IMR-90 (cell line): ENCODE measurements around the gene ADCY4.

Source experiments
- CEBPB ChIP-seq: IDR thresholded peaks from 2 replicates; pipeline ENCODE4 v1.6.1; 2012; ENCODE audit warnings: low read depth, low read length, improper control_type of control experiment
- MAFK ChIP-seq: IDR thresholded peaks from 2 replicates; pipeline ENCODE4 v1.6.1; 2012; ENCODE audit warnings: low read depth, low read length, improper control_type of control experiment
- MAZ ChIP-seq: IDR thresholded peaks from 2 replicates; pipeline ENCODE4 v1.6.1; 2012; ENCODE audit warnings: low read depth, mild to moderate bottlenecking, low read length, improper control_type of control experiment, moderate library complexity, borderline replicate concordance
- MXI1 ChIP-seq: IDR thresholded peaks from 2 replicates; pipeline ENCODE4 v1.6.1; 2012; ENCODE audit warnings: low read depth, mild to moderate bottlenecking, low read length, moderate library complexity, borderline replicate concordance
- POLR2A ChIP-seq: IDR thresholded peaks from 2 replicates; pipeline ENCODE4 v1.6.1; 2012; ENCODE audit warnings: mild to moderate bottlenecking, low read depth, low read length
- RAD21 ChIP-seq: IDR thresholded peaks from 2 replicates; pipeline ENCODE4 v1.6.1; 2012; ENCODE audit warnings: low read length, improper control_type of control experiment
- RCOR1 ChIP-seq: IDR thresholded peaks from 2 replicates; pipeline ENCODE4 v1.6.1; 2012; ENCODE audit warnings: mild to moderate bottlenecking, low read length, improper control_type of control experiment; ENCODE audit not compliant: insufficient replicate concordance
- RFX5 ChIP-seq: IDR thresholded peaks from 2 replicates; pipeline ENCODE4 v1.8.0; 2012; ENCODE audit warnings: low read depth, mild to moderate bottlenecking, low read length, moderate library complexity
- SMC3 ChIP-seq: fragments of 150-350 bp; IDR thresholded peaks from 2 replicates; pipeline ENCODE4 v1.6.1; 2016; ENCODE audit warnings: low read depth, mild to moderate bottlenecking, antibody characterized with exemption, low read length, moderate library complexity
- TF ChIP-seq, protein P1 (sequence below): conservative IDR thresholded peaks from 2 replicates; pipeline ENCODE4 v1.5.1; 2012; ENCODE audit warnings: mild to moderate bottlenecking, low read depth, low read length, improper control_type of control experiment

DNA sequence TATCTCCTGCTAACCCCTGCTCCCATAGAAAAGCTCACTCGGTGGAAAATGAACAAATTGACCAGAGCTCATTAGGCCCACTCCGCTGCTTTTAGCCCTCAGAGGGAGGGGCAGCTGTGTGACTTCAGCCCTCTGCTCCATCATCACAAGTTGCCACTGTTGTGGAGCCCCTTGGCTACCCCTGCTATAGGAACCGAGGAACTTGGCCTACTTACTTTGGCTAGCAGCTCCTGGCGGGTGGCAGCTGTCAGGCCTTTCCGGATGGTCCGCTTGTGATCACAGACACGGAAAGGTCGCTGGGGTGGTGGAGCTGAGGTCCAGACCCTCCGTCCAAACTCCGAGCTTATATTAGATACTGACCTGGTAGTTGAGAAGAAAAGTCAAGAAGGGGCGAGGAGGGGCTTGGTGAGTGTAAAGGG is 27.7 kb downstream of the ADCY4 start:
- TF ChIP-seq, protein P1, sequence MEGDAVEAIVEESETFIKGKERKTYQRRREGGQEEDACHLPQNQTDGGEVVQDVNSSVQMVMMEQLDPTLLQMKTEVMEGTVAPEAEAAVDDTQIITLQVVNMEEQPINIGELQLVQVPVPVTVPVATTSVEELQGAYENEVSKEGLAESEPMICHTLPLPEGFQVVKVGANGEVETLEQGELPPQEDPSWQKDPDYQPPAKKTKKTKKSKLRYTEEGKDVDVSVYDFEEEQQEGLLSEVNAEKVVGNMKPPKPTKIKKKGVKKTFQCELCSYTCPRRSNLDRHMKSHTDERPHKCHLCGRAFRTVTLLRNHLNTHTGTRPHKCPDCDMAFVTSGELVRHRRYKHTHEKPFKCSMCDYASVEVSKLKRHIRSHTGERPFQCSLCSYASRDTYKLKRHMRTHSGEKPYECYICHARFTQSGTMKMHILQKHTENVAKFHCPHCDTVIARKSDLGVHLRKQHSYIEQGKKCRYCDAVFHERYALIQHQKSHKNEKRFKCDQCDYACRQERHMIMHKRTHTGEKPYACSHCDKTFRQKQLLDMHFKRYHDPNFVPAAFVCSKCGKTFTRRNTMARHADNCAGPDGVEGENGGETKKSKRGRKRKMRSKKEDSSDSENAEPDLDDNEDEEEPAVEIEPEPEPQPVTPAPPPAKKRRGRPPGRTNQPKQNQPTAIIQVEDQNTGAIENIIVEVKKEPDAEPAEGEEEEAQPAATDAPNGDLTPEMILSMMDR, result no peak
- no peak for TF ChIP-seq POLR2A
- no peak for TF ChIP-seq SMC3
- TF ChIP-seq MAZ, result no peak
- TF ChIP-seq MAFK, result no peak
- TF ChIP-seq RAD21, result no peak
- TF ChIP-seq RCOR1, result no peak
- TF ChIP-seq CEBPB, result no peak
- TF ChIP-seq RFX5, result no peak
- no peak for TF ChIP-seq MXI1
